Astrocyte of the cerebellum (primary cell): ENCODE data around the gene PLEKHG2.
A peak's percentile ranks its signal among the peaks of the same experiment; 100 is the strongest.

ENCODE experiments used
- DNase-seq: peaks from one replicate; pipeline ENCODE4 v3.0.0-alpha.2; 2011; ENCODE audit warnings: low read depth
- H3K4me3 ChIP-seq: 2 replicates; pipeline ENCODE4 v1.5.1; 2011; ENCODE audit warnings: mild to moderate bottlenecking, low read depth, low read length, moderate library complexity
- in situ Hi-C: cut with HindIII; loops from 2 replicates; pipeline ENCODE4 v1.10.0; 2017; ENCODE audit warnings: low sequenced_read_pairs
- TF ChIP-seq, protein P1 (sequence below): IDR thresholded peaks from 2 replicates; pipeline ENCODE4 v1.5.1; 2012; ENCODE audit warnings: low read length, low read depth, moderate library complexity, mild to moderate bottlenecking; ENCODE audit errors: missing control alignments

The PLEKHG2 gene

DNA sequence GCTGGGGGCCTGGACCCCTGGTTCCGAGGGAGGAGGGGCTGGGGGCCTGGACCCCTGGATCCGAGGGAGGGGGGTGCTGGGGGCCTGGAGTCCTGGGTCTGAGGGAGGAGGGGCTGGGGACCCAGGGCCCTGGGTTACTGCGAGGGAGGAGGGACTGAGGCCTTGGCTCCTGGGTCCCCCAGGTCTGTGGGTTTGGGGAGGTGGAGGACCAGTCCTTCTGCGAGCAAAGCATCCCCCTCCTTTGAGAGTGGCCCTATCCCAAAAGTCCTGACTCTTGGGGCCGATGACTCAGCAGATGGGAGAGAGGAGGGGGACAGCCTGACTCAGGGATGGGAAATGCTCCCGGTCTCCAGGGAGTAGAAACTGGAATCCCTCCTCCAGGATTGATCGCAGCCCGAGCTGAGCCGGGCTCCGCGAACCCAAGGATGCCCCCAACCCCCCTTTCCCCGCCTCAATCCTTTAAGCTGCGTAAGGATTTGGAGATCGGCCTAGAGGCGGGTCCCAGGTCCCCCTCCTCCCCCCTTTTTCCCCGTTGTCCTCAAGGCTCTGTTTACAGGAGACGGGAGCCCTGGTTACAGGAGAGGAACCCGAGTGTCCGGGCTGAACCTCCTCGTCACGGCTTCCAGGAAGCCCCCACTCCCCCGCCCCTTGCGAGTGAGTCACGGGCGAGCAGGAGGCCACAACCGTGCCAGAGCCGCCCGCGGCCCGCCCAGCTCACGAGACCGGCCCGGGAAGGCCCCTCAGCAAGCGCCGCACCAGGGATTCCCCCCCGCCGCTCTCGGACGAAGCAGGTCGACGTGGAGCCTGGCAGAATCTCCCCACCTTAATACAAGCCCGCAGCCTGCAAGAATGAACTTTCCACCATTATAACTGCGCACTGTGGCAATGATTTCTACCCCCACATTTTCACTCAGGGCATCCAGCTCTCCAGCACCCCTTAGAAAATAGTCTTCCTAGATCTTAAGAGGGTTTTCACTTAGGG lies 8.8 kb upstream of the PLEKHG2 start:
- TF ChIP-seq, protein P1, sequence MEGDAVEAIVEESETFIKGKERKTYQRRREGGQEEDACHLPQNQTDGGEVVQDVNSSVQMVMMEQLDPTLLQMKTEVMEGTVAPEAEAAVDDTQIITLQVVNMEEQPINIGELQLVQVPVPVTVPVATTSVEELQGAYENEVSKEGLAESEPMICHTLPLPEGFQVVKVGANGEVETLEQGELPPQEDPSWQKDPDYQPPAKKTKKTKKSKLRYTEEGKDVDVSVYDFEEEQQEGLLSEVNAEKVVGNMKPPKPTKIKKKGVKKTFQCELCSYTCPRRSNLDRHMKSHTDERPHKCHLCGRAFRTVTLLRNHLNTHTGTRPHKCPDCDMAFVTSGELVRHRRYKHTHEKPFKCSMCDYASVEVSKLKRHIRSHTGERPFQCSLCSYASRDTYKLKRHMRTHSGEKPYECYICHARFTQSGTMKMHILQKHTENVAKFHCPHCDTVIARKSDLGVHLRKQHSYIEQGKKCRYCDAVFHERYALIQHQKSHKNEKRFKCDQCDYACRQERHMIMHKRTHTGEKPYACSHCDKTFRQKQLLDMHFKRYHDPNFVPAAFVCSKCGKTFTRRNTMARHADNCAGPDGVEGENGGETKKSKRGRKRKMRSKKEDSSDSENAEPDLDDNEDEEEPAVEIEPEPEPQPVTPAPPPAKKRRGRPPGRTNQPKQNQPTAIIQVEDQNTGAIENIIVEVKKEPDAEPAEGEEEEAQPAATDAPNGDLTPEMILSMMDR, result no peak
- peak; percentile 98 for DNase-seq
- peak overlapping the region; percentile 34 for H3K4me3 ChIP-seq
- in situ Hi-C loops, result no loop called here

DNA sequence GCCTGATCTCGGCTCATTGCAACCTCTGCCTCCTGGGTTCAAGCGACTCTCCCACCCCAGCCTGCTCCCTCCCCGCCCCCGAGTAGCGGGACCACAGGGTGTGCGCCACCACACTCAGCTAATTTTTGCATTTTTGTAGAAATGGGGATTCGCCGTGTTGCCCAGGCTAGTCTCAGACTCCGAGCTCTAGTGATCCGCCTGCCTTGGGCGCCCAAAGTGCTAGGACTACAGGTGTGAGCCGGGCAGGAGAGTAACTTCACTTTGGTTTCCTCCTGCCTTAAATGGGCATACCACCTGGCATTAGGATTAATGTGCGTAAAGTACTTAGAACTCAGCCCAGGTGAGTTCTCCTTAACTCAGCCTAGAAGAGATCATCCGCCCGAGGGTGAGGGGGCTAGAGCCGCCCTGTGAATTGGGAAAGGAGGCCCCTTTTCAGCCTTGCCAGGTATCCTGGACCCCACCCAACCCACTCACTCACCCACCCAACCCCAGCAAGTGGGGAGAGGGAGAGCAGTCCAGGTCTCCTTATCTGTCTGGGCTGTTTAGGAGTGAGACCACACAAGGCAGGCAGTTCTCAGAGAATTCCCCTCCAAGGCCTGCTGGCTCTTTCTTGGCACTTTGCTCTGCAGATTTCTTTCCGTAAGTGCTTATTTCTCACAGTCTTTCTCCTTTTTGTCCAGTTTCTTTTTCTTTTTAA lies 7.1 kb upstream of the PLEKHG2 start:
- in situ Hi-C loops, result no loop called here

DNA sequence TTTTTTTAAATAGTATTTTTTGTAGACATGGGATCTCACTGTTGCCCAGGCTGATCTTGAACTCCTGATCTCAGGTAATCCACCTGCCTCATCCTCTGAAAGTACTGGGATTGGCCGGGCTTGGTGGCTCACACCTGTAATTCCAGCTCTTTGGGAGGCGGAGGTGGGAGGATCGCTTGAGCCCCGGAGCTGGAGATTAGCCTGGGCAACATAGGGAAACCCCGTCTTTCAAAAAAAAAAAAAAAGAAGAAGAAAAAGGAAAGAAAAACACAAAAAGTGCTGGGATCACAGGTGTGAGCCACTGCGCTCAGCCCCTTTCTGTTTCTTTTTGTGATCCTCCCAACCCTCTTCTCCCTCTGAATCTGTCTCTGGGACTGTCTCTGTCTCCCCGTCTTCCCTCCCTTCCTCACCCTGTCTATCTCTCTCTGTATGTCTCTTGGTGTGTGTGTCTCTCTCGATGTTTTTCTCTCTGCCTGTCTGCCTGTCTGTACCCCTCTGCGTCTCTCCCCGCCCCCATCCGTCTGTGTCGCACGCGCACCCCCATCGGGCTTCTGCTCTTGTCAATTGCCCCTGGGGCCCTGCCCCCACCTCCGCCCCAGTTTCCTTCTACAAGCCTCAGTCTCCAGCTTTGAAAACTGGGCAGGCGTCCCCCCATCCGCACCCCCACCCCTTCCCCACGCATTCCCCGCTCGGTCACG lies 6.4 kb upstream of the PLEKHG2 start:
- TF ChIP-seq, protein P1, result no peak
- DNase-seq, result no peak
- in situ Hi-C loops, result no loop called here
- H3K4me3 ChIP-seq, result peak overlapping the region; percentile 86

More for the DNA sequence above, 7.1 kb upstream of the PLEKHG2 start:
- no peak for DNase-seq
- no peak overlapping the region for H3K4me3 ChIP-seq
- TF ChIP-seq, protein P1, result no peak

DNA sequence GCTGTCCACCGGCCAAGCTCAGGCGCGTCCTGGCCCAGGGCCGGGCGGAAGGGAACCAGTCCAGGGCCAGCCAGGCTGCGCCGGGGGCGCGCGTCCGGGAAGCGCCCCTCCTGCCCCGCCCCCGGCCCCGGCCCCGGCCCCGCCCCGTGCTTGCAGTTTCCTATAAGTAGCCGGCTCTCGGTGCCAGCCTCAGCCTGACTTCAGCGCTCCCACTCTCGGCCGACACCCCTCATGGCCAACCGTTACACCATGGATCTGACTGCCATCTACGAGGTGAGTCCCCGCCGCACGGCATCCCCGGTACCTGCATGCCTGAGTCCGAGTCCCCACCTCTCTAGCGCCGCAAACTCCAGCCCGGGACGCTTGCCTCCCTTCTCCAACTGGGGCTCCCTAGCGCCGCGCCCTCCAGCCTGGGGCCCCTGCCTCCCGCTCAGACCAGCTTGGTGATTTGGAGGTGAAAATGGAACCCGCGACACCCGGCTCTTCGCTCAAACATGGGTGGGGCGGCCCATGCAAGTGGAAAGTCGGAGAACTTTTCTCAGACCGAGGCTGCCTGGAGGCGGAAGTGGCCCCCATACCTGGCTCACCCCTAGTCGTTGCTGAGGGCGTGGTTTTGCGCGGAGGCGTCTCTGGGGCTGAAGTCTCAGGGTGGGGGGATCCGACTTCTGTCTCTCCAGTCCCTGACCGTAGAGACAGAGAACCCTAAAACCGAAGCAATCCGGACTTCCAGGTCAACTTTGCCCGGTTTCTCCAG lies 5.6 kb upstream of the PLEKHG2 start, which contains the start of gene ZFP36:
ZFP36 (plus strand) TSS at position 192 of the 754 bp plus-strand sequence; CDS start at position 250, 58 bp downstream.
- peak within 1 kb of the TSS; percentile 86 for H3K4me3 ChIP-seq
- TF ChIP-seq, protein P1, result no peak
- no peak for DNase-seq

DNA sequence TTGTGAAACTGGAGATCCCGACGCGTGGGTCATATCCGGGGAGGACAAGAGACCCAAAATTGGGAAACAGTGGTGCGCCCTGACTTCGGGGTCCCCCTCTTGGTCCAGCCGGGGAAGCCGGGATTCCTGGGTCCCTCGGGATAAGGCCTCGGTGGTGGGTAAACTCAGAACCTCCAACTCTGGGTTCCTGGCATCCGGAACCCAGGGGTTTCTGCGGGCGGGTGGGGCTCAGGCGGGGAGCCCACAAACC lies 5.1 kb upstream of the PLEKHG2 start:
- H3K4me3 ChIP-seq, result peak overlapping the region; percentile 86
- DNase-seq, result no peak
- TF ChIP-seq, protein P1, result no peak
- in situ Hi-C loops, result no loop called here

More for the DNA sequence above, 5.6 kb upstream of the PLEKHG2 start, which contains the start of gene ZFP36:
- in situ Hi-C loops, result no loop called here
